Measurements from ENCODE around the gene IFI35.

DNA sequence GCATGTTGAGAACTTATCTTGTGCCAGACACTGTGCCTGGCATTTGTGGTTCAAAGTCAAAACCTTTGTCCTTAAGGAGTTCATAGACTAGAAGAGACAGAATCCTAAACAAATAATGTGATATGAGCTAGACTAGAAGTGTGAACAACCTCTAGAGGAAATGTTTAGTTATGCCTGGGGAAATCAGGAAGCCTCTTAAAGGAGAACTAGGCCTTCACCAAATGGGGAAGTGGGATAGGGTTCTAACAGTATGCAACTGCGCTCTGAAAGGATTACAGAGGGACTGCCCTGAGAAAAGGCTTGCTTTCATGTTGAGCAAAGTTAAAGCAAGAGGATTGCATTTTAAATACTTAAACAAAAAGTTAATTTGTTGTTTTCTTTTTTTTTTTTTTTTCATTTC, 21.4 kb upstream of the IFI35 start:
- TF ChIP-seq CTCF (conservative IDR thresholded peaks at IDR 0.05 in 1 of 2, IDR thresholded peaks at IDR 0.05 in 1 of 2; ENCODE audit: low read depth in 1 of 2, low read length in 2 of 2) (no peak), EZH2 (IDR thresholded peaks at IDR 0.05; ENCODE audit: low read length, missing control alignments) (no peak)

Measured in fibroblast of lung (primary cell).